ENCODE results near the gene POLR2F.

- TF ChIP-seq CTCF (conservative IDR thresholded peaks at IDR 0.05; ENCODE audit: low read depth, low read length), result no peak
- TF ChIP-seq EZH2 (IDR thresholded peaks at IDR 0.05; ENCODE audit: borderline replicate concordance, low read depth, low read length, poor library complexity, severe bottlenecking), result no peak
These were observed 17.4 kb downstream of the POLR2F start for GRCh38 chr22:37970864-37971263.
